Ureter (tissue), 1 donor: Measurements from ENCODE around the gene VPS45. TPM values are rescaled to one million over a fixed set of nuclear protein-coding genes. Genes with fewer than 3 reads are reported as not detected.

Source experiments
- DNase-seq: peaks from one replicate; pipeline ENCODE4 v3.0.0-alpha.2; 2020; ENCODE audit warnings: low spot score
- total RNA-seq: library from RNA; stranded (reverse); gene quantifications from one replicate; pipeline ENCODE4 v1.2.4, GENCODE V29; 2023
- donor health status: DM: yes; HTN: yes; CAD: no.

VPS45 gene
- total RNA-seq, 1 donor from 2014 or later: 56.4 TPM

DNA sequence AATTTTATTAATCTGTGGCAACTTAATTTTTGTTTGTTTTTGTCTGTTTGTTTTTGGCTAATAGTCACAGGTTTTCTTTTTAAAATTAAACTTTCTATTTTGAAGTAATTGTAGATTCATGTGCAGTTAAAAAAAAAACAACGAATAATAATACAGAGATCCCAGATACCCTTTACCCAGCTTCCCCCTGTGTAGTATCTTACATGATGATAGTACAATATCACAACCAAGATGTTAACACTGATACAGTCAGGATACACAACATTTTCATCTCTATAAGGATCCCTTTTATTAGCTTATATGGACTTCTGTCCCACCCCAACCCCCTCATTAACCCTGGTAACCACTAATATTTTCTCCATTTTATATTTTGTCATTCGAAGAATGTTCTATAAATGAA lies 5.9 kb downstream of the VPS45 start:
- no peak for DNase-seq

DNA sequence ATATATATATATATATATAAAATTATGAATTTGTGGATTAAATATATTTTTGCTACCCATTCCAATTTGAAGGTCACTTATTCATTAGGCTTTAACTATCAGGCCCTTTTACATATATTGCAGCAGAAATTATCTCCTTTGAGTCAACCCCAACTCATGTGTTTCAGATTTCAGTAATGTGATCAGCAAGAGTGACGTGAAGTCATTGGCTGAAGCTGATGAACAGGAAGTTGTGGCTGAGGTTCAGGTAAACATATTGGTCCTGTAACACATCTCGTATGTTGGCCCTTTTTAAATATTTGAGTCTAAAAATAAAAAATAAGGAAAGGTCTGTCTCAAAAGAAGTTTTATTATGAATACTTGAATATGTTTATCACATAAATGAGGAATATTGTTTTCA lies 8.5 kb downstream of the VPS45 start:
- DNase-seq: no peak

DNA sequence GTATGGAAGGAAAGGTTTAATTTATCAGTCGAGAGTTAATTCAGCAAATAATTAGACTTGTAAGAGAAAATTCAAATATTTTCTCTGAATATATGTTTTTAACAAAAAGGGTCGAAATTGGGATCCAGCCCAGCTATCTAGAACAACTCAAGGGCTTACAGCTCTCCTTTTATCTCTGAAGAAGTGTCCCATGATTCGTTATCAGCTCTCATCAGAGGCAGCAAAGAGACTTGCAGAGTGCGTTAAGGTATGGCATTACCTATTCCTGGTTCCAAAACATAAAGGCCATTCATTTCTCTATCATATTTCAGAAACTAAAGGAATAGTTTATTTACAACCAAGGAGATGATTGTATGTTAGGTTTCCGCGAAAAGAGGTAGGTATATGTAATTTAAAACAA lies 9.4 kb downstream of the VPS45 start:
- DNase-seq: no peak

DNA sequence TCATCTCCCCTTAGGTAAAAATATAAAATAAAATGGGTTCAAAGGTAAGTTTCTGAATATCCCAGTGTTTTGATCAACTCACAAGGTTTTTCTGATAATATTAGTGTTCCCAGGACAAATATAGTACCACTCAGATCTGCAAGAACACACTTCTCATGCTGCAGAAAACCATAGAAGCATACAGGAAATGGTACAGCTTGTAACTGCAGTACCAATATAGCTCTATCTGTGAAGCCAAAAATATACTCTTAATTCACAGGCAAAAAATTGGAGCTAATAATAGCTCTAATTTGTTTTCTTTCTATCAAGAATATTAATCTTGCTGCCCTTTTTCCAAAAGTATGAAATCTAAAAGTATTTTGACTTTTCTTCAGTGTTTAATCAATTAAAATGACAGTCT lies 13.2 kb downstream of the VPS45 start:
- DNase-seq: no peak

DNA sequence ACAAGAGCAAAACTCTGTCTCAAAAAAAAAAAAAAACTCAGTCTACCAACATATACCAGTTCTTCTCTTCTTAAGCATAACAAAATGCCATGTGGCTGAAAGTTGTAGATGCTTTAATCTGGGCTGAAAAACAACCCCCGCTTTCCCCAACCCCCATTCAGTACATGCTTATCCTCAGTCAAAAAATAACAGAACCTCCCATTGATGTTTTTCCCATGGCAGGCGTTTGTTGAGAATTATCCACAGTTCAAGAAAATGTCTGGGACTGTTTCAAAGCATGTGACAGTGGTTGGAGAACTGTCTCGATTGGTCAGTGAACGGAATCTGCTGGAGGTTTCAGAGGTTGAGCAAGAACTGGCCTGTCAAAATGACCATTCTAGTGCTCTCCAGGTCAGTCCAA lies 14.9 kb downstream of the VPS45 start:
- DNase-seq: no peak

DNA sequence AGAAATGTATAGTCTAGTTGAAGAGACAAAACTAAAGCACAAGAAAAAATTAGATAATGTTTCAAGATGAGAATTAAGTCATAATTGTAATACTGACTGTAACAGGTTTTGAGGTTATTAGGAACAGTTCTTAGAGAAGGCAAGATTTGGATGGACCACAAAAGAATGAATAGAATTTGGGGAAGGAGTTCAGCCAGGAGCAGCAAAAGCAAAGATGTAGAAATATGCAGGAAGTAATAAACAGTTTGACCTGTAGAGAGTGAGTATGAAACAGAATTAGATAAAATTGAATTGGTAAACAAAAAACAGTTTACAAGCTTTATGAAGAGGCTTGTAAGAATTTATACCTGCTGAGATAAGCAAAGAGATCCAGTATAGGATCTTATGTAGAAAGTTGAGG lies 16.3 kb downstream of the VPS45 start:
- DNase-seq: no peak

DNA sequence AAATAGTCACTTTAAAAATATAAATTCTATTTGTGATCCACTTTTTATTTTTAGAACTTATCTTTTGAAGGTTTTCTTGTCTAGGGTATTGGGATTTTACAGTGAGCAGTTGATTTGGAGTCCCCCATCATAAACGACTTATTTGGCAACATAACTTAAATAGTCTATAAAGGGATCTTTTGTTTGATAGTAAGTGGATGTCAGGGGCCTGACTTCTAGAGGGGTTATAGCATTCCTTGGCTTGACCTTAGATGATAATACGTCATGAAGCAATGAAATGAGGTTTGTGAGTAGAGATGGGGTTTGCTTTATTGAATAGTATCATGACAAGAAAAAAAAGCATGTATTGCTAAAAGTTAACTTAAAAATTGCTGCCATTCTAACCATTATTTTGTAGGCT lies 17.8 kb downstream of the VPS45 start:
- no peak for DNase-seq

DNA sequence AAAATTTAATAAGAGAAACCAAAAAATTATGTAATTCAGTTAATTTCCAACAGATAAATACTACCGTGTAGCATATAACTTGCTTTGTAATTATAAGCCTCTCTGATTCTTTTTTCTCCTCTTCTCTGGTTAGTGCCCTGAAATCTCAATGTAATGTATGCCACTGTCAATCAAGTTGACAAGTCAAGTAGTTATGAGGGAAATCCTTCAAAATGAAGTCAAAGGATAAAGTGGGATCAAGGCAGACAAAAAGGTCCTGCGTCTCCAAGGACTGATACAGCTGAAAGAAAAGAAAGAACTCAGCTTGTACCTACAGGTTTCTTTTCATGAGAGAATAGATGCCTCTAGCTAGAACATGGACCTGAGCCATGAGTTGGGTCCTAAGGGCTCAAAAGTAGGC lies 19.8 kb downstream of the VPS45 start:
- DNase-seq: no peak

DNA sequence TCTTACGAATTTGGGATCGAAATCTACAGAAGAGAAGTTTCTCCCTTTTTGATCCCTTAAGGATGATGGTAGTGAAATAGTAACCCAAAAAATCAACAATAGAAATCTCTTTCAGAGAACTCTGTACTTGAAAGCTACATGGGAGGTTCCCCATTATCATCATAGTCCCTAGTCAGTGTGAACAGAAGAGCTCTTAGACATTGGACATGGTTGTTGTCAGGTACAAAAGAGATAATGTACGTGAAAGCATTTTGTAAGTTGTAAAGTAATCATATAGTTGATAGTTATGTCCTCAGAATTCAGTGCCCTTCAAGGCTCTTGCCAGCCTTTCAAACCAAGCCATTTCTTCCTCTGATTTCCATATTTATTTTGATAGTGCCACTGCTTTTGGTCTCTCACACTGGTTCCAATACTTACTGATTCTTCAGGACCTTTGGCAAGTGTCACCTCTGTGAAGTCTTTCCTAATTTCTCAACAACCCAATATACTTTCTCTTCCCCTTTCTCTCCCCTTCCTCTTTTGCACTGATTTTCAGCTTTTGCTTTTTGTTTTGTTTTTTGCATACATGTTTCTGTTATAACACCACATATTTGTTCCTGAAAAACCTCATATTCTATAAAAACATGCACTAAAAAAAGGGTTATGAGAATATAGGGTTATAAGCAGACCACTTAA lies 22.4 kb downstream of the VPS45 start:
- DNase-seq: no peak

DNA sequence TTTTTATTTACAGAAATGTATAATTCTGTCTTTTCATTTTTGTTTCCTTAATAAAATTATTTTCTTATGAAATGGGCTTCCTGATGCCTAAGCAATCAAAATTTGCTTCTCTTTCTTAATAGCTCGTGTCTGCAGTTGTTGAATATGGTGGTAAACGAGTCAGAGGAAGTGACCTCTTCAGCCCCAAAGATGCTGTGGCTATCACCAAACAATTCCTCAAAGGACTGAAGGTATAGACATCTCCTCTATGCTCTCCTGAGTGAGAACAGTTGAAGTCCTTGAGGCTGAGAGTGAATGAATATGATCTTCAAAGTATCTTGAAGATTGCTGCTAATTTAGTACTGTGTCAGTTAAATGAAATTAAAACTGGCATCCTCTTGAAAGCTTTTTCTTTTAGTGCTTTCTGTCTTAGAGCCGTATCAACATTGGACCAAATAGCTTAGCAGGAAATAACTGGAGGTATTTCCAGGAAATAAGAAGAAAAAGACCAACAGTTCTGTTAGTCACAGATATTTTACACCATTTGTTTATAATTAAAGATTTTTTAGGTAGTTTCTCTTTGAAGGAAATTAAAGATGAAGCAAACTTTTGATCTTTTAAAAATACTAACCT lies 24.7 kb downstream of the VPS45 start:
- no peak for DNase-seq

DNA sequence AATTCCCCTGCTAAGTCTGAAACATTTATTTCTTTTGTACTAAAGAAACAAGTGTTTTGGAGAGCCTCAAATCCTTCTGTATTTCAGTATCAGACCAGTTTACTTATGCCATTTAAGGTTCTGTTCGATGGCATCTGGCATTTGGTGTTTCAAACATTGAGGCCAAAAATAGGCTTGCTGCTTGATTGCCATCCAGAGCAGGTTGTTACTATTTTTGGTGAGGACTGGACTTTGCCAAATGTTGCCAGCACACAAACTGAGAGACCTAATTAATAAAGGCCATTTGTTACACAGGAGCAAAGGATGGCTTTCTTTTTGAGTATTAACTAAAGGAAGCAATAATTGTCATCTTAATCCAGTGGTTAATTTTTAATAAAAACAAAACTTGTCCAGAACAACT lies 26.2 kb downstream of the VPS45 start:
- DNase-seq: no peak

DNA sequence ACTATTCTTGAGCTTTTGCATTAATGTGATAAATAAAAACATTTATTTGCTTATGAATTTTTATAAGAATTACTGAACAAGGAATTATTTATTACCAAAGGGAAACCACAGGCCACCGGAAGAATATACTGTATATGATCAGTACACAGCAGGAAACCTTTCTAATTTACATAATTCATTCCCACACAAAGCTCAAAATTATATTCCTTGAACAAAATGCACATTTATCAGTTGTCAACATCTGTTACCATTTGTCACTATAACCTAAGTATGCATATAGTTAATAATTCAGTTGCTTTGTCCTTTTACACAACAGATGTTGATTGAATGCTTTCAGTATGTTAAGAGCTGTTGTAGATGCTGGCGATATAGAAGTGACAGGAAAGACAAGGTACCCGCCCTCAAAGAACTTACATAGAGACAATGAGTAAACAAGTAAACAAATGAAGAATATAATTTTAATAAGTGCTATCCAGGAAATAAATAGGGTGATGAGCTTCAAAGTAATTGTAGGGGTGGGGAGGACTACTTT lies 27.2 kb downstream of the VPS45 start:
- DNase-seq: no peak

DNA sequence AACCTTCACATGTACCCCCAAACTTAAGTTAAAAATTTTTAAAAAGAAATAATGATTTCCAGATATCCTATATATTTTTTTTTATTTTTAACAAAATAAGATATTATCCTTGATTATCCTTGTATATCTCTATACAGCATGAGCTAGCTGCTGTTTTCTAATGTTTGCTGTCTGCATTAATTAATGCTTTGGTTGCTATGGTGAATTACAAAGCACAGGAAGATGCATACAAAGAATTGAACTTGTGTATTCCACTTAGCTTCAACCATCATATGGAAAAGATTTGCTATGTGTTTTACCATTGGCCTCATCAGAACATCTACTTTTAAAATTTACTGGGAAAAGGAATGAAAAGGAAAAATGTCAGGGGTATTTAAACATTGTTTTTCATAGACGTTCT lies 35.4 kb downstream of the VPS45 start:
- no peak for DNase-seq

DNA sequence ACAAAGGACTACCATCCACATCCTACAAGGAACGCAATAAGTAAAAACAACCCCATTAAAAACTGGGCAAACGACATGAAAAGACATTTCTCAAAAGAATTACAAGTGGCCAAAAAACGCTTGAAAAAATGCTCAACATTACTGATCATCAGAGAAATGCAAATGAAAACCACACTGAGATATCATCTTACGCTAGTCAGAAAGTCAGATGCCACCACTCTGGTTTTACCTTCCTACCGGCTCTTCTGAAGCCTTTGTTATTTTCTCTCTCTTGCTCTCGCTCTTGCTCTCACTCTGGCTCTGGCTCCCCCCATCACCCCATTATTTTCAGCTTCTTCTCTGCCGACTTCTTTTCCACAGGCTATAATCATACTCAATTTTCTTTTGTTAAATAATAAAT lies 38.8 kb downstream of the VPS45 start:
- no peak for DNase-seq

DNA sequence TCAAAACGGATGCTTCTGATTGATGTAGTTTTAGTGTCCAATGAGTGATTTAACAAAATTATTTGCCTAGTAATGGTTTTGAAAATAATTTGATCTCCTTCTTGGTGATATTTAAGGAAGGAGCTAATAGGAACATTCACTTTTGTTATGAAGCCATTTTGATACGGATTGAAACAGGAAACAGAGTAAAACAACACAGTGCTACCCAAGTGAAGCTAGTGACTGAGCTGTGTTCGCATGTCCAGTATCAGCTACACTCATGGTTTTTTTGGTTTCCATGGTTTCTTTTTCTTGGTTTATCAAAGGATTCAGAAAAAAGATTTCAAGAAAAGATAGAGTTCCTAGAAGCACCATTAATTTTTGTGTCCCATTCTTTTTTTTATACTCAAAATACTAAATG lies 42.0 kb downstream of the VPS45 start:
- DNase-seq: no peak

DNA sequence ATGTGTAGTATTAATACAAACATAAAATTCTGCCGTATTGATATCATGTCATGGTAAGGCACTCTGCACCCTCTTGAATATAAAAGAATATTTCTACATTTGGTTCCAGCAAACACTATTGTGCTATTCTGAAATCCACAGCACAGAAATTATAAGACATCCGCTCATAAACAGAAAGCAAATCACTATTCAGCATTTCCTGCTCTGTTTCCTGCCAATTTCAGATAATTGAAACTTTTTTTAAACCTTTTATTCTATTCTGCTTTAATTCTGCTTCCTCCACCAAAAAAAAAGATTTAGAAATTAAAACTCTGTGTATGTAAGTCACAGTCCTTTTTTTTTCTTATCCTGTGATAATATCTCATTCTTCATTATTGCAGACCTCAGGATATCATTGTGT lies 42.5 kb downstream of the VPS45 start:
- no peak for DNase-seq

DNA sequence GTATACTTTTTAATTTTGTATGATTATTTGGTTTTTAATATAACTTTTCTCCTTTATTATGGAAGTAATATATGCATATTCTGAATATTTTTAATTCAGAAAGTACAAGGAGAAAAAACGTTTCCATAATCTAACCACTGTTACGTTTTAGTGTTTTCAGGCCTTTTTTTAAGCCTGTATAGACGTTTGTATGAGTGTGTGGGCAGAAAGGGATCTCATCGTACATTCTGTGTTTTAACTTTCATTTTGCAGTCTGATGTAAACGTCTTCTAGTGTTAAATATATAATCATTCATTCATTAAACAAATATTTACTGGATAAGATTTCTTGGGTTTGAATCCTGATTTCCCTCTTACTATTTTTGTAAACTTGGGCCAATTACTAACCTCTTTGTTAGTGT lies 44.1 kb downstream of the VPS45 start:
- DNase-seq: no peak

DNA sequence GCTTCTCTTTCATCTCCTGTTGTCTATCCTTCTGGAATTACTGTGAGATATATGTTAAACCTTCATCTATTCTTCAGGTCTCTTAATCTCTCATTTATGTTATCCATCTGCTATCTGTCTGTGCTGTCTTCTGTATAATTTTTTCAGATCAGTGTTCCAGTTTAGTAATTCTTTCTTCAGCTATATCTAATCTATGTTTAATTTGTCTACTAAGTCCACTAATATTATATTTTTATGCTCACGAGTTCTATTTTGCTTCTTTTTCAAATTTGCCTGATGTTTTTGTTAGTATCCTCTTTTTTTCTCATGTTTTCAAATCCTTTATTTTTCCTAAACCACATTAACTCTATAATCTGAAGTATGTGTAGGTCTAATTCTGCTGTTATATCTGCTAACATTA lies 47.5 kb downstream of the VPS45 start:
- no peak for DNase-seq

DNA sequence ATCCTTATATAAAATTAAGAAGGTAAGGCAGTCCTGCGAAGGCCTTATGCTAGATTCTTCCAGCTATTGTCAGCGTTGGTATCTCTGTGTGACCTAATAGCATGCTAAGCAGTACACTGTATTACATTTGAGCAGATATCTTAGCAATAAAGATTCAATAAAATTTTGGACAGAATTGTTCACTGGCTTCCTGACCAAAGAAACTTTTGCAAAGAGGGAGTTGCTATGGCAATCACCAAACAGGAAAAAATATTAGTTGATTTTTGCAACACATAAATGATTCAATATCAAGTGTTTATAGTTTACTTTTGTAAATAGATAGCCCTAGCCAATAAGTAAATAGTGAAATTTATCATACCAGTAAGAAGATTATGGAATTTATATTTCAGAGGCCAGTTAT lies 51.1 kb downstream of the VPS45 start:
- DNase-seq: no peak

DNA sequence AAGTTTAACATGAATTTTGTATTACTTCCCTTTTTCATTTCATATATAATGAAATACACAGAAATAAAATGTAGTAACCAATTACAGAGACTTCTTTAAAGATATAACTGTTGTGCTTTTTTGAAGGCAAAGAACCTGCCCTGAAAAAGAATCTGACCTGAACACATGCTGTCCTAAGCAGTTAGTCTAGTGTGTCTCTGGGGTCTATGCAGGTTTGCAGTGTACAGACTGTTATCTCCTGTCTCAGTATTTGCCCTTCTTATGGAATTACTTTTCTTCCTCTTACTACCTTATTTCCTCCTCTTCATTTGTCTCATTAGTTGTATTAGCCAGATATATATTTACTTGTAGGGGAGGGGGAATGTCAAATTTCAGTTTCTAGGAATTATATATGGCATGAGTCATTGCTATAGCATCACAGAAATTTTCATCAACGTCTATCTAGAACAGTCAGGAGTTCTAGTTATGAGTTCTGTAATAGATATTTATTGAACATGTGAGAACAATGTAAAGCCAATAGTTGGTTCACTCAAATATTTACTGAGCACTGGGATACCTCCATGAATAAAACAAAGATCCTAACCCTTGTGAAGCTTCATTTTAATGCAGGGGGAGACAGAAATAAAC lies 53.8 kb downstream of the VPS45 start:
- DNase-seq: no peak

DNA sequence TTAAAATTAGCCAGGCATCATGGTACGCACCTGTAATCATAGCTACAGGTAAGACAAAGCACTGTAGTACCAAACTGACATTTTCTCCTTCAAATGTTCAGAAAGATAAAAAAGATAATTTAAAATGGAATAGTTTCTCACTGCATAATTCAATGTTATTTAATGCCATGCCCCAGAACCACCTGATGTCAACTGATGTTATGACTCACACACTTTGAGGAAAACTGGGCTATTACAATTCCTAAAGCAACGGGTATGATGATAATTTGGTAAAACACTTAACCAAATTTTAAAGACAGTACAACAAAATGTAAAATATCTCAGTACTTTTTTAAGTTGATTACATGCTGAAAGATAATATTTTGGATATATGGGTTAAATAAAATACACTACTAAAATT lies 59.2 kb downstream of the VPS45 start:
- DNase-seq: no peak

DNA sequence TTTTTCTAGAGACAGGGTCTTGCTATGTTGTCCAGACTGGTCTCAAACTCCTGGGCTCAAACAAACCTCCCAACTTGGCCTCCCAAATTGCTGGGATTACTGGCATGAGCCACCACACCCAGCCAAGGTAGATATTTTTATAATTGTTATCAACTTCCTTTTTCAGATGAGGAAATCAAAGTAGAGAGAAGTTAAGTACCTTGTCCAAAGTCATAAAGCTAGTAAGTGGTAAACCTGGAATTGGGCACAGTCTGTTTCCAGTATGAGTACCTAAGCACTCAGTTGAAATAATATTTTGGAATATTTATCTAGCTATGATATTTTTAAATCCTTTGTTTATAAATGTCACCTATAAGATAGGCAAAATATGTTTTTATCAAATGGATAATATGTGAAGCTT lies 59.9 kb downstream of the VPS45 start:
- DNase-seq: no peak

DNA sequence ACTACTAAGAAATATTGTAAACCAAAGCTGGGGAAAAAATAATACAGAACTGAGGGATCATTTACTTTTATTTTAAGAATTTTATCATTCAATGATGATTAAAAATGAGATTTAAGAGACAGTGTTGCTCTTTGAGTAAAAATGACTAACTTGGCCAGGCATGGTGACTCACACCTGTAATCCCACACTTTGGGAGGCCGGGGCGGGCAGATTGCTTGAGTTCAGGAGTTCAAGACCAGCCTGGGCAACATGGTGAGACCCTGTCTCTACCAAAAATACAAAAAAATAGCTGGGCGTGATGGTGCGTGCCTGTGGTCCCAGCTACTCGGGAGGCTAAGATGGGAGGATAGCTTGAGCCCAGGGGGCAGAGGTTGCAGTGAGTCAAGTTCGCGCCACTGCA lies 60.3 kb downstream of the VPS45 start:
- no peak for DNase-seq
